K562 (cell line): ENCODE results near the gene ATP6V1F. TPM values are rescaled to one million over a fixed set of nuclear protein-coding genes. Genes with fewer than 3 reads are reported as not detected.

Experiments used
- C11orf30 ChIP-seq: fragments of 450-650 bp; IDR thresholded peaks from 2 replicates; pipeline ENCODE4 v1.6.1; 2016; ENCODE audit warnings: low read depth, mild to moderate bottlenecking
- CBFB ChIP-seq: sonication (generic); formaldehyde crosslinking; IDR thresholded peaks from 2 replicates; pipeline ENCODE4 v1.4.0; 2020; ENCODE audit warnings: mild to moderate bottlenecking, missing genetic modification reagents
- DMBX1 ChIP-seq: fragments of 250-450 bp; sonication (Bioruptor Pico); IDR thresholded peaks from 2 replicates; pipeline ENCODE4 v1.8.0; 2022; ENCODE audit warnings: inconsistent platforms, mild to moderate bottlenecking, moderate library complexity, borderline replicate concordance
- ELF2 ChIP-seq: fragments of 250-450 bp; sonication (Bioruptor Pico); IDR thresholded peaks from 2 replicates; pipeline ENCODE4 v1.5.0; 2021; ENCODE audit warnings: mild to moderate bottlenecking
- HMG20B ChIP-seq: fragments of 250-450 bp; sonication (Bioruptor Pico); IDR thresholded peaks from 2 replicates; pipeline ENCODE4 v1.5.0; 2021; ENCODE audit warnings: mild to moderate bottlenecking
- HOMEZ ChIP-seq: fragments of 250-450 bp; sonication (Bioruptor Pico); IDR thresholded peaks from 2 replicates; pipeline ENCODE4 v1.4.0; 2020; ENCODE audit warnings: mild to moderate bottlenecking, moderate library complexity
- KLF10 ChIP-seq: fragments of 250-450 bp; sonication (Bioruptor Pico); IDR thresholded peaks from 2 replicates; pipeline ENCODE4 v1.6.1; 2021; ENCODE audit warnings: matching md5 sums
- NFIX ChIP-seq: fragments of 250-450 bp; sonication (Bioruptor Pico); IDR thresholded peaks from 2 replicates; pipeline ENCODE4 v1.4.0; 2020; ENCODE audit warnings: low read depth, mild to moderate bottlenecking, moderate library complexity
- NR4A1 ChIP-seq, 2 experiments: fragments of 250-450 bp in 1 of 2; fragments of 450-650 bp in 1 of 2; sonication (Bioruptor Pico) in 1 of 2; IDR thresholded peaks; 2 replicates each; pipeline versions ENCODE4 v1.4.0 to v1.6.1; 2016 to 2020; ENCODE audit warnings: mild to moderate bottlenecking in 2 of 2, missing compliant biosample characterization in 1 of 2, missing genetic modification characterization in 1 of 2, moderate library complexity in 1 of 2
- PHTF2 ChIP-seq: fragments of 250-450 bp; sonication (Bioruptor Pico); IDR thresholded peaks from 2 replicates; pipeline ENCODE4 v1.5.0; 2021; ENCODE audit warnings: mild to moderate bottlenecking
- RB1 ChIP-seq: fragments of 450-650 bp; IDR thresholded peaks from 2 replicates; pipeline ENCODE4 v1.6.1; 2017; ENCODE audit warnings: low read depth, mild to moderate bottlenecking
- RERE ChIP-seq: sonication (generic); formaldehyde crosslinking; IDR thresholded peaks from 2 replicates; pipeline ENCODE4 v1.8.0; 2023; ENCODE audit warnings: missing genetic modification reagents, mild to moderate bottlenecking, borderline replicate concordance
- STAT5B ChIP-seq: fragments of 250-450 bp; sonication (Bioruptor Pico); IDR thresholded peaks from 2 replicates; pipeline ENCODE4 v1.8.0; 2021; ENCODE audit warnings: mild to moderate bottlenecking, inconsistent platforms
- TSHZ1 ChIP-seq: fragments of 250-450 bp; sonication (Bioruptor Pico); IDR thresholded peaks from 2 replicates; pipeline ENCODE4 v1.4.0; 2020; ENCODE audit warnings: mild to moderate bottlenecking, moderate library complexity
- ZC3H8 ChIP-seq: fragments of 450-650 bp; IDR thresholded peaks from 2 replicates; pipeline ENCODE4 v1.6.1; 2017
- ZNF184 ChIP-seq: sonication (generic); formaldehyde crosslinking; IDR thresholded peaks from 2 replicates; pipeline ENCODE4 v1.5.0; 2020; ENCODE audit warnings: missing genetic modification reagents
- ZNF507 ChIP-seq: conservative IDR thresholded peaks from 2 replicates; pipeline ENCODE4 v1.6.1; 2017; ENCODE audit warnings: missing genetic modification characterization, missing compliant biosample characterization
- ZSCAN29 ChIP-seq: fragments of 450-650 bp; IDR thresholded peaks from 2 replicates; pipeline ENCODE4 v1.6.1; 2017
- polyA plus RNA-seq, 8 experiments: library from polyadenylated mRNA; depleted of rRNA in 4 of 8; stranded (reverse) in 5 of 8; unstranded in 3 of 8; fragments of >200 nt; fragmentation: Nextera tagmentation in 2 of 8; fragmentation: Illumina TruSeq in 1 of 8; extraction: Ambion mirVana in 2 of 8; extraction: Trizol in 1 of 8; gene quantifications; 2 replicates each; pipeline versions ENCODE4 v1.2.1 to v1.2.3, GENCODE V29; 2011 to 2014; ENCODE audit warnings: inconsistent platforms in 1 of 8, missing spikeins in 1 of 8
- total RNA-seq, 7 experiments: library from RNA; depleted of rRNA in 6 of 7; stranded (reverse); fragments of >200 nt in 6 of 7; fragmentation: Illumina TruSeq in 2 of 7; extraction: Trizol in 2 of 7; gene quantifications; 2 replicates each; pipeline versions ENCODE4 v1.2.1 to v1.2.3, GENCODE V29; 2011 to 2021; ENCODE audit warnings: low replicate concordance in 1 of 7

ATP6V1F gene
- total and polyA plus RNA-seq, 9 of the 15 experiments (the other 6 are each of a cell fraction or from before 2014, with no cell fraction given) = 206 to 1,123 (median 542) TPM

GRCh38 chr7:128861957-128862570 lies 592 bp upstream of the ATP6V1F start (continued):
- TF ChIP-seq RERE (no peak), C11orf30 (no peak), STAT5B (CRISPR knock-in tag) (no peak), HOMEZ (CRISPR knock-in tag) (no peak), KLF10 (CRISPR knock-in tag) (no peak), DMBX1 (CRISPR knock-in tag) (no peak), TSHZ1 (CRISPR knock-in tag) (no peak), ZNF507 (no peak), HMG20B (CRISPR knock-in tag) (no peak), RB1 (no peak), PHTF2 (no peak), NFIX (CRISPR knock-in tag) (no peak), ZNF184 (CRISPR knock-in tag) (no peak), CBFB (CRISPR knock-in tag) (no peak; the same call in 1 of the 2 replicates), ZSCAN29 (no peak), NR4A1 (CRISPR knock-in tag; IDR thresholded peaks at IDR 0.05) (peak; percentile 76; the same call in 1 of the 2 replicates), NR4A1 (tag; IDR thresholded peaks at IDR 0.05) (no peak), ZC3H8 (no peak), ELF2 (CRISPR knock-in tag) (no peak)
